Neural progenitor cell (in vitro differentiated cells): ENCODE measurements around the gene MARK3.

Experiments
- CTCF ChIP-seq: fragments of 200-600 bp; sonication (generic); IDR thresholded peaks from 2 replicates; pipeline ENCODE4 v1.5.1; 2017; ENCODE audit warnings: antibody characterized with exemption, mild to moderate bottlenecking
- EZH2phosphoT487 ChIP-seq: fragments of 200-600 bp; sonication (generic); IDR thresholded peaks from 2 replicates; pipeline ENCODE4 v1.6.1; 2017; ENCODE audit warnings: antibody characterized with exemption

- no peak for TF ChIP-seq CTCF
- no peak for TF ChIP-seq EZH2phosphoT487
These were observed 3.4 kb downstream of the MARK3 start for GRCh38 chr14:103388664-103389063.
